HG03139 (cell line): Measurements from ENCODE around the gene NDUFB2.
"Not testable (repeated sequence)": the region's sequence is repeated elsewhere in the genome, so short reads cannot be mapped to it uniquely, and the experiment has no call there.

Experiments
- ATAC-seq: cut with Tn5 transposase; IDR thresholded peaks from one replicate; pipeline ENCODE4 v1.9.1; 2021; ENCODE audit not compliant: unreplicated experiment

The NDUFB2 gene

GRCh38 chr7:140734096-140734495 is 37.6 kb downstream of the NDUFB2 start:
- no peak for ATAC-seq

- ATAC-seq, result no peak
Observed at GRCh38 chr7:140734729-140735128, 38.2 kb downstream of the NDUFB2 start.

- no peak for ATAC-seq
Observed at GRCh38 chr7:140738280-140738679, 41.8 kb downstream of the NDUFB2 start.

DNA sequence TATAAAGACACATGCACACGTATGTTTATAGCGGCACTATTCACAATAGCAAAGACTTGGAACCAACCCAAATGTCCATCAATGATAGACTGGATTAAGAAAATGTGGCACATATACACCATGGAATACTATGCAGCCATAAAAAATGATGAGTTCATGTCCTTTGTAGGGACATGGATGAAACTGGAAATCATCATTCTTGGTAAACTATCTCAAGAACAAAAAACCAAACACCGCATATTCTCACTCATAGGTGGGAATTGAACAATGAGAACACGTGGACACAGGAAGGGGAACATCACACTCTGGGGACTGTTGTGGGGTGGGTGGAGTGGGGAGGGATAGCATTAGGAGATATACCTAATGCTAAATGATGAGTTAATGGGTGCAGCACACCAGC is 46.7 kb downstream of the NDUFB2 start:
- ATAC-seq, result not testable (repeated sequence)

DNA sequence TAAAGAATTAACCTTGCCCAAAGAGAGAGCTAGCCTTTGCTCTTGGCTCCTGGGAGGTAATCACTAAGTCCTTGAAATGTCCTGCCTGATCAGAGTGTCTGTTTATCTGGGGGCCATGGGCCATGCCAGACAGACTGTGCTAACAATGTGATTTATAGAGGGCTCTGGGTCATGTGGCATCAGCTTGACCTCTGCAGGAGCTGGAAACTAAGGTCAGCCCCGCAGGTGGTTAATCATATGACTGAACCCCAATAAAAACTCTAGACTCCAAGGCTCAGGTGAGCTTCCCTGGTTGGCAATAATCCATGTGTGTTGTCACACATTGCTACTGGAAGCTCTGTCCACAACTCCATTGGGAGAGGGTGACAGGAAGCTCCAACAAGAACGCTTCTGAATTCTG is 47.5 kb downstream of the NDUFB2 start:
- ATAC-seq, result no peak

- ATAC-seq, result no peak
Observed at GRCh38 chr7:140745266-140746058, 49.0 kb downstream of the NDUFB2 start.

DNA sequence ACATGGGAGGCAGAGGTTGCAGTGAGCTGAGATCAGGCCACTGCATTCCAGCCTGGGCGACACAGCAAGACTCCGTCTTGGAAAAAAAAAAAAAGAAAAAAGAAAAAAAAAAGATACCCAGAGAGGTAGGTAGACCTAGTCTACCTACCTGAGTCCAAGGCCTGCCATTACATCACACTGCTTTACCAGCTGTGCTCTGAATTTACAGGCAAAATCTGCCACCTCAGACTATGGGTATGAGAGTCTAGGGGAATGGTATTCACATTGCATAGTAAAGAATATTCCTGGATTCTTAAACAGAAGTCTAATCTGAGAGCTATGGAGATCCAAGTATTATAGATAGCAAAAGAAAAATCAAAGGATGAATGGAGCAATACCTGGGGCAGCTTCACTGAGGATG is 50.2 kb downstream of the NDUFB2 start:
- no peak for ATAC-seq

DNA sequence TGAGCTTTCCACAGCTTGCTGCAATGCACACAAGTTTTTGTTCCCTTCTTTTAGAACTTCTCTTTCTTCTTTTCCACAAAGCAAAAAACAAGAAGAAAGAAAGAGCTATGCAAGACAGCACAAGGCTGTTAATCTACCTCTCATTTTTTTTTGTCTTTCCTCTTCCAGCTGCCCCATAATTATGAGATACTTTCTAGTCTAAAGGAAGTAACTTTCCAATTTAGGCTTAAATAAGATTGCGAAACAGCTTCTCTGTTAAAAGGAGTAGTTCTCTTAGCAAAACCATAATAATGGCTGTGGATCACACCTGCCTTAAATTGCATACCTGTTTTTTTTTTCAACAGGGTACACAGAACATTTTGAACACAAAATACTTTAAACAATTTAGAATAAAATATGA is 56.0 kb downstream of the NDUFB2 start:
- ATAC-seq, result no peak

GRCh38 chr7:140754506-140754905 is 58.0 kb downstream of the NDUFB2 start:
- ATAC-seq, result no peak
